Liver (tissue), 9 donors: ENCODE results near the gene ARHGEF7. TPM values are rescaled to one million over a fixed set of nuclear protein-coding genes. Genes with fewer than 3 reads are reported as not detected.

Experiments
- DNase-seq: peaks from one replicate; pipeline ENCODE4 v3.0.0-alpha.2; 2017; ENCODE audit warnings: low spot score
- H3K27ac ChIP-seq, 2 donors: one replicate each; pipeline ENCODE4 v1.7.0; 2013; ENCODE audit warnings: inconsistent platforms in 2 of 2, low read length in 2 of 2, control low read depth in 1 of 2, low read depth in 1 of 2, mild to moderate bottlenecking in 1 of 2
- H3K27me3 ChIP-seq, 4 donors: one replicate each; pipeline versions ENCODE4 v1.6.1 to v1.7.0; 2013; ENCODE audit warnings: low read length in 3 of 4, inconsistent platforms in 1 of 4, mild to moderate bottlenecking in 1 of 4, moderate library complexity in 1 of 4; ENCODE audit not compliant: control insufficient read depth in 4 of 4, insufficient read depth in 4 of 4
- H3K36me3 ChIP-seq, 4 donors: one replicate each; pipeline versions ENCODE4 v1.6.1 to v1.7.0; 2013; ENCODE audit warnings: low read length in 3 of 4, mild to moderate bottlenecking in 3 of 4, low read depth in 1 of 4, moderate library complexity in 1 of 4; ENCODE audit not compliant: control insufficient read depth in 4 of 4, insufficient read depth in 3 of 4
- H3K4me1 ChIP-seq, 4 donors: one replicate each; pipeline versions ENCODE4 v1.6.1 to v1.7.0; 2013; ENCODE audit warnings: low read length in 3 of 4, mild to moderate bottlenecking in 3 of 4, moderate library complexity in 1 of 4; ENCODE audit not compliant: control insufficient read depth in 4 of 4, insufficient read depth in 4 of 4
- H3K4me3 ChIP-seq, 3 donors: one replicate each; pipeline versions ENCODE4 v1.6.1 to v1.7.0; 2013; ENCODE audit warnings: low read length in 3 of 3, control low read depth in 1 of 3, low read depth in 1 of 3, mild to moderate bottlenecking in 1 of 3
- H3K9ac ChIP-seq, 2 donors: one replicate each; pipeline ENCODE4 v1.7.0; 2013; ENCODE audit warnings: low read length in 2 of 2, mild to moderate bottlenecking in 2 of 2, moderate library complexity in 2 of 2, control low read depth in 1 of 2, low read depth in 1 of 2
- H3K9me3 ChIP-seq, 4 donors: one replicate each; pipeline versions ENCODE4 v1.6.1 to v1.7.0; 2013; ENCODE audit warnings: low read length in 3 of 4; ENCODE audit not compliant: control insufficient read depth in 4 of 4
- EGR1 ChIP-seq, 2 donors: IDR thresholded peaks; 2 replicates each; pipeline ENCODE4 v1.6.1; 2016 to 2018; ENCODE audit warnings: antibody characterized with exemption in 2 of 2, low read depth in 2 of 2
- FOXA1 ChIP-seq: IDR thresholded peaks from 2 replicates; pipeline ENCODE4 v1.6.1; 2016; ENCODE audit warnings: antibody characterized with exemption
- HNF4A ChIP-seq, 2 donors: conservative IDR thresholded peaks; 2 replicates each; pipeline ENCODE4 v1.6.1; 2016; ENCODE audit warnings: antibody characterized with exemption in 2 of 2, mild to moderate bottlenecking in 2 of 2
- HNF4G ChIP-seq: IDR thresholded peaks from 2 replicates; pipeline ENCODE4 v1.6.1; 2016; ENCODE audit warnings: antibody characterized with exemption
- JUND ChIP-seq, 2 donors: IDR thresholded peaks; 2 replicates each; pipeline ENCODE4 v1.6.1; 2016; ENCODE audit warnings: antibody characterized with exemption in 2 of 2
- MAX ChIP-seq: IDR thresholded peaks from 2 replicates; pipeline ENCODE4 v1.6.1; 2016; ENCODE audit warnings: antibody characterized with exemption
- NR2F2 ChIP-seq: IDR thresholded peaks from 2 replicates; pipeline ENCODE4 v1.6.1; 2016; ENCODE audit warnings: antibody characterized with exemption
- RAD21 ChIP-seq, 2 donors: IDR thresholded peaks; 2 replicates each; pipeline ENCODE4 v1.6.1; 2016; ENCODE audit warnings: antibody characterized with exemption in 2 of 2, mild to moderate bottlenecking in 2 of 2
- RXRA ChIP-seq, 2 donors: IDR thresholded peaks; 2 replicates each; pipeline ENCODE4 v1.6.1; 2017 to 2018; ENCODE audit warnings: antibody characterized with exemption in 2 of 2, mild to moderate bottlenecking in 1 of 2
- SP1 ChIP-seq: IDR thresholded peaks from 2 replicates; pipeline ENCODE4 v1.6.1; 2018; ENCODE audit warnings: antibody characterized with exemption, mild to moderate bottlenecking
- TAF1 ChIP-seq: conservative IDR thresholded peaks from 2 replicates; pipeline ENCODE4 v1.6.1; 2016; ENCODE audit warnings: antibody characterized with exemption, mild to moderate bottlenecking
- YY1 ChIP-seq: IDR thresholded peaks from 2 replicates; pipeline ENCODE4 v1.6.1; 2016; ENCODE audit warnings: antibody characterized with exemption, mild to moderate bottlenecking
- WGBS: extraction: QIAGEN DNeasy Blood & Tissue Kit; methylation state at CpG from one replicate; pipeline ENCODE4 v1.1.7; 2013; 5-methylcytosine and 5-hydroxymethylcytosine counted together
- polyA plus RNA-seq, 2 donors: library from polyadenylated mRNA; stranded (reverse) in 1 of 2; unstranded in 1 of 2; fragments of 200-250 nt in 1 of 2; fragments of >200 nt in 1 of 2; fragmentation: Nextera tagmentation in 1 of 2; extraction: Ambion mirVana in 1 of 2; gene quantifications; one replicate each; pipeline versions ENCODE4 v1.2.1 to v1.2.3, GENCODE V29; 2013 to 2015
- total RNA-seq, 2 donors: library from RNA; depleted of rRNA; stranded (reverse); fragments of >200 nt; gene quantifications; one replicate each; pipeline ENCODE4 v1.2.3, GENCODE V29; 2014
- TF ChIP-seq, protein P1 (sequence below): fragments of 150-350 bp; IDR thresholded peaks from 2 replicates; pipeline ENCODE4 v1.5.1; 2017; ENCODE audit warnings: improper control_type of control experiment, low read depth, low read length; ENCODE audit not compliant: missing input control
- TF ChIP-seq, protein P2 (sequence below): IDR thresholded peaks from 2 replicates; pipeline ENCODE4 v1.6.1; 2016; ENCODE audit warnings: antibody characterized with exemption, mild to moderate bottlenecking
- TF ChIP-seq, protein P3 (sequence below): IDR thresholded peaks from 2 replicates; pipeline ENCODE4 v1.6.1; 2016; ENCODE audit warnings: antibody characterized with exemption
- TF ChIP-seq, protein P4 (sequence below): IDR thresholded peaks from 2 replicates; pipeline ENCODE4 v1.6.1; 2016; ENCODE audit warnings: antibody characterized with exemption
- donor health status: healthy.
- donor health status: healthy.
- donor health status: healthy.
- donor health status: healthy.
- donor health status: healthy.

The ARHGEF7 gene
- total and polyA plus RNA-seq, 4 donors: 10.3 to 37.5 (median 20.1) TPM

- TF ChIP-seq, protein P1, sequence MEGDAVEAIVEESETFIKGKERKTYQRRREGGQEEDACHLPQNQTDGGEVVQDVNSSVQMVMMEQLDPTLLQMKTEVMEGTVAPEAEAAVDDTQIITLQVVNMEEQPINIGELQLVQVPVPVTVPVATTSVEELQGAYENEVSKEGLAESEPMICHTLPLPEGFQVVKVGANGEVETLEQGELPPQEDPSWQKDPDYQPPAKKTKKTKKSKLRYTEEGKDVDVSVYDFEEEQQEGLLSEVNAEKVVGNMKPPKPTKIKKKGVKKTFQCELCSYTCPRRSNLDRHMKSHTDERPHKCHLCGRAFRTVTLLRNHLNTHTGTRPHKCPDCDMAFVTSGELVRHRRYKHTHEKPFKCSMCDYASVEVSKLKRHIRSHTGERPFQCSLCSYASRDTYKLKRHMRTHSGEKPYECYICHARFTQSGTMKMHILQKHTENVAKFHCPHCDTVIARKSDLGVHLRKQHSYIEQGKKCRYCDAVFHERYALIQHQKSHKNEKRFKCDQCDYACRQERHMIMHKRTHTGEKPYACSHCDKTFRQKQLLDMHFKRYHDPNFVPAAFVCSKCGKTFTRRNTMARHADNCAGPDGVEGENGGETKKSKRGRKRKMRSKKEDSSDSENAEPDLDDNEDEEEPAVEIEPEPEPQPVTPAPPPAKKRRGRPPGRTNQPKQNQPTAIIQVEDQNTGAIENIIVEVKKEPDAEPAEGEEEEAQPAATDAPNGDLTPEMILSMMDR: no peak
- TF ChIP-seq, protein P2, sequence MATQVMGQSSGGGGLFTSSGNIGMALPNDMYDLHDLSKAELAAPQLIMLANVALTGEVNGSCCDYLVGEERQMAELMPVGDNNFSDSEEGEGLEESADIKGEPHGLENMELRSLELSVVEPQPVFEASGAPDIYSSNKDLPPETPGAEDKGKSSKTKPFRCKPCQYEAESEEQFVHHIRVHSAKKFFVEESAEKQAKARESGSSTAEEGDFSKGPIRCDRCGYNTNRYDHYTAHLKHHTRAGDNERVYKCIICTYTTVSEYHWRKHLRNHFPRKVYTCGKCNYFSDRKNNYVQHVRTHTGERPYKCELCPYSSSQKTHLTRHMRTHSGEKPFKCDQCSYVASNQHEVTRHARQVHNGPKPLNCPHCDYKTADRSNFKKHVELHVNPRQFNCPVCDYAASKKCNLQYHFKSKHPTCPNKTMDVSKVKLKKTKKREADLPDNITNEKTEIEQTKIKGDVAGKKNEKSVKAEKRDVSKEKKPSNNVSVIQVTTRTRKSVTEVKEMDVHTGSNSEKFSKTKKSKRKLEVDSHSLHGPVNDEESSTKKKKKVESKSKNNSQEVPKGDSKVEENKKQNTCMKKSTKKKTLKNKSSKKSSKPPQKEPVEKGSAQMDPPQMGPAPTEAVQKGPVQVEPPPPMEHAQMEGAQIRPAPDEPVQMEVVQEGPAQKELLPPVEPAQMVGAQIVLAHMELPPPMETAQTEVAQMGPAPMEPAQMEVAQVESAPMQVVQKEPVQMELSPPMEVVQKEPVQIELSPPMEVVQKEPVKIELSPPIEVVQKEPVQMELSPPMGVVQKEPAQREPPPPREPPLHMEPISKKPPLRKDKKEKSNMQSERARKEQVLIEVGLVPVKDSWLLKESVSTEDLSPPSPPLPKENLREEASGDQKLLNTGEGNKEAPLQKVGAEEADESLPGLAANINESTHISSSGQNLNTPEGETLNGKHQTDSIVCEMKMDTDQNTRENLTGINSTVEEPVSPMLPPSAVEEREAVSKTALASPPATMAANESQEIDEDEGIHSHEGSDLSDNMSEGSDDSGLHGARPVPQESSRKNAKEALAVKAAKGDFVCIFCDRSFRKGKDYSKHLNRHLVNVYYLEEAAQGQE: peak; percentile 17
- TF ChIP-seq JUND (IDR thresholded peaks at IDR 0.05) (peak in 1 of 2 donors; percentile 43), MAX (no peak), RXRA (IDR thresholded peaks at IDR 0.05) (peak; percentile 81 to 82), HNF4G (peak; percentile 19), SP1 (peak; percentile 86), RAD21 (IDR thresholded peaks at IDR 0.05) (peak; percentile 8 to 31), TAF1 (no peak), NR2F2 (peak; percentile 61), HNF4A (conservative IDR thresholded peaks at IDR 0.05) (peak; percentile 69 to 70), YY1 (peak; percentile 54)
- DNase-seq: peak; percentile 52
- Histone ChIP-seq H3K9ac (no peak overlapping the region), H3K36me3 (peaks cover 0 to 4% (median 0%) of the 10 kb centered on the region in 4 donors), H3K4me1 (peaks cover 8 to 45% (median 35%) of the 10 kb centered on the region in 4 donors), H3K27ac (peak overlapping the region; percentile 48 to 60), H3K4me3 (no peak overlapping the region), H3K9me3 (no peaks in the 10 kb centered on the region), H3K27me3 (no peaks in the 10 kb centered on the region)
- 20% methylated on average over 13 of the region's 13 CpGs for WGBS
Measured at GRCh38 chr13:111217641-111218040, 102.5 kb downstream of the ARHGEF7 start.

DNA sequence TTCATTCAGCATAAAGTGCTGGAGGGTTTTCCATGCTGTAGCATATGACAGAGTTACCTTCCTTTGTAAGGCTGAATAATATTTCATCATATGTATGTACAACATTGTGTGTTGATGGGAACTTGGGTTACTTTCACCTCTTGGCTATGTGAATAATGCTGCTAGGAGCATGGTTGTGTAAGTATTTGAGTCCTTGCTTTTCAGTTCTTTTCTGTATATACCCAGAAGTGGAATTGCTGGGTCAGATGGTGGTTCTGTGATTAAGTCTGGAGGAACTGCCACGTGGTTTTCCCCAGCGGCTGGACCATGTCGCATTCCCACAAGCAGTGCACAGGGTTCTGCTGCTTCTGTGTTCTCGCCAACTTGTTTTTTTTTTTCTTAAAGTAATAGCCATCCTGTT, 104.2 kb downstream of the ARHGEF7 start:
- no peak overlapping the region for H3K9ac ChIP-seq
- H3K4me1 ChIP-seq: peaks cover 6 to 36% (median 31%) of the 10 kb centered on the region in 4 donors
- no peak for DNase-seq

GRCh38 chr13:111219950-111220349, 104.8 kb downstream of the ARHGEF7 start:
- peaks cover 6 to 33% (median 27%) of the 10 kb centered on the region in 4 donors for H3K4me1 ChIP-seq
- no peak overlapping the region for H3K9ac ChIP-seq
- TF ChIP-seq, protein P3, sequence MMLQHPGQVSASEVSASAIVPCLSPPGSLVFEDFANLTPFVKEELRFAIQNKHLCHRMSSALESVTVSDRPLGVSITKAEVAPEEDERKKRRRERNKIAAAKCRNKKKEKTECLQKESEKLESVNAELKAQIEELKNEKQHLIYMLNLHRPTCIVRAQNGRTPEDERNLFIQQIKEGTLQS: no peak
- TF ChIP-seq SP1 (no peak), HNF4A (conservative IDR thresholded peaks at IDR 0.05) (no peak), HNF4G (no peak), EGR1 (IDR thresholded peaks at IDR 0.05; ENCODE audit: low read depth in 2 of 2) (no peak), MAX (no peak), TAF1 (no peak), FOXA1 (no peak)
- TF ChIP-seq, protein P1: no peak
- TF ChIP-seq, protein P4, sequence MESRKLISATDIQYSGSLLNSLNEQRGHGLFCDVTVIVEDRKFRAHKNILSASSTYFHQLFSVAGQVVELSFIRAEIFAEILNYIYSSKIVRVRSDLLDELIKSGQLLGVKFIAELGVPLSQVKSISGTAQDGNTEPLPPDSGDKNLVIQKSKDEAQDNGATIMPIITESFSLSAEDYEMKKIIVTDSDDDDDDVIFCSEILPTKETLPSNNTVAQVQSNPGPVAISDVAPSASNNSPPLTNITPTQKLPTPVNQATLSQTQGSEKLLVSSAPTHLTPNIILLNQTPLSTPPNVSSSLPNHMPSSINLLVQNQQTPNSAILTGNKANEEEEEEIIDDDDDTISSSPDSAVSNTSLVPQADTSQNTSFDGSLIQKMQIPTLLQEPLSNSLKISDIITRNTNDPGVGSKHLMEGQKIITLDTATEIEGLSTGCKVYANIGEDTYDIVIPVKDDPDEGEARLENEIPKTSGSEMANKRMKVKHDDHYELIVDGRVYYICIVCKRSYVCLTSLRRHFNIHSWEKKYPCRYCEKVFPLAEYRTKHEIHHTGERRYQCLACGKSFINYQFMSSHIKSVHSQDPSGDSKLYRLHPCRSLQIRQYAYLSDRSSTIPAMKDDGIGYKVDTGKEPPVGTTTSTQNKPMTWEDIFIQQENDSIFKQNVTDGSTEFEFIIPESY: no peak
- H3K36me3 ChIP-seq: peaks cover 0 to 4% (median 0%) of the 10 kb centered on the region in 4 donors
- H3K4me3 ChIP-seq: no peak overlapping the region
- no peak overlapping the region for H3K27ac ChIP-seq
- DNase-seq: no peak
- H3K27me3 ChIP-seq: no peaks in the 10 kb centered on the region
- 86% methylated on average over 8 of the region's 8 CpGs for WGBS
- H3K9me3 ChIP-seq: no peaks in the 10 kb centered on the region

More for the DNA sequence above, 104.2 kb downstream of the ARHGEF7 start:
- Histone ChIP-seq H3K27me3 (no peaks in the 10 kb centered on the region), H3K4me3 (no peak overlapping the region), H3K36me3 (peaks cover 0 to 4% (median 0%) of the 10 kb centered on the region in 4 donors), H3K9me3 (no peaks in the 10 kb centered on the region), H3K27ac (peak overlapping the region in 1 of 2 donors; percentile 56)
- TF ChIP-seq RAD21 (IDR thresholded peaks at IDR 0.05) (peak in 1 of 2 donors; percentile 8), SP1 (no peak)
- 66% methylated on average over 4 of the region's 4 CpGs for WGBS
